Measurements from ENCODE around the gene CABLES2.

DNA sequence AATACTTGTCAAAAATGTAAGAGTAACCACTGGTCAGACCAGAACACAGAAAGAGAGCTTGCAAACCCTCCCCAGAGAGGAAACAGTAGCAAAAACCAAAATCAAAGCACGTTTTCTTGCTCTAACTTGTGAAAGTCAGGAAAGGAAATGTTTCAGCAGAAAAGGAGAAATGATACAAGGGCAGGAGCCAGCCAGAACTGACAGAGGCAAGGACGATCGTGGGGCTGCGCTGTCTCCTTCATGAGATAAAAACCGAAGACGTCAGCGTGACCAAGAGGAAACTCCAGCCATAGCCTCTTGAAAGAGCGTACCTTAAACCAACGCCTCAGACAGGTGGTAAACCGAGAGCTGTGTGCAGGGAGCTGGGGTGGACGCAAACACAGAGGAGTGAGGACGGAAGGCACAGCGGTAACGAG lies 67.4 kb downstream of the CABLES2 start:
- no peak for TF ChIP-seq POLR2A (IDR thresholded peaks at IDR 0.05)
- TF ChIP-seq, protein P1, sequence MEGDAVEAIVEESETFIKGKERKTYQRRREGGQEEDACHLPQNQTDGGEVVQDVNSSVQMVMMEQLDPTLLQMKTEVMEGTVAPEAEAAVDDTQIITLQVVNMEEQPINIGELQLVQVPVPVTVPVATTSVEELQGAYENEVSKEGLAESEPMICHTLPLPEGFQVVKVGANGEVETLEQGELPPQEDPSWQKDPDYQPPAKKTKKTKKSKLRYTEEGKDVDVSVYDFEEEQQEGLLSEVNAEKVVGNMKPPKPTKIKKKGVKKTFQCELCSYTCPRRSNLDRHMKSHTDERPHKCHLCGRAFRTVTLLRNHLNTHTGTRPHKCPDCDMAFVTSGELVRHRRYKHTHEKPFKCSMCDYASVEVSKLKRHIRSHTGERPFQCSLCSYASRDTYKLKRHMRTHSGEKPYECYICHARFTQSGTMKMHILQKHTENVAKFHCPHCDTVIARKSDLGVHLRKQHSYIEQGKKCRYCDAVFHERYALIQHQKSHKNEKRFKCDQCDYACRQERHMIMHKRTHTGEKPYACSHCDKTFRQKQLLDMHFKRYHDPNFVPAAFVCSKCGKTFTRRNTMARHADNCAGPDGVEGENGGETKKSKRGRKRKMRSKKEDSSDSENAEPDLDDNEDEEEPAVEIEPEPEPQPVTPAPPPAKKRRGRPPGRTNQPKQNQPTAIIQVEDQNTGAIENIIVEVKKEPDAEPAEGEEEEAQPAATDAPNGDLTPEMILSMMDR (IDR thresholded peaks at IDR 0.05): no peak
